Sigmoid colon (tissue), 4 donors: ENCODE results near the gene BMPR1A.

Experiments
- CTCF ChIP-seq, 4 experiments: fragments of 450-650 bp in 3 of 4; fragments of 200-600 bp in 1 of 4; IDR thresholded peaks; one replicate each; pipeline ENCODE4 v1.5.1; 2016 to 2019; ENCODE audit warnings: antibody characterized with exemption in 4 of 4, mild to moderate bottlenecking in 3 of 4, moderate library complexity in 2 of 4
- POLR2A ChIP-seq, 2 donors: fragments of 450-650 bp; IDR thresholded peaks; one replicate each; pipeline ENCODE4 v1.6.1; 2016; ENCODE audit warnings: antibody characterized with exemption in 2 of 2, mild to moderate bottlenecking in 2 of 2, moderate library complexity in 2 of 2
- POLR2AphosphoS5 ChIP-seq, 4 donors: sonication (generic); formaldehyde crosslinking; IDR thresholded peaks; one replicate each; pipeline ENCODE4 v1.6.1; 2017; ENCODE audit warnings: antibody characterized with exemption in 4 of 4

DNA sequence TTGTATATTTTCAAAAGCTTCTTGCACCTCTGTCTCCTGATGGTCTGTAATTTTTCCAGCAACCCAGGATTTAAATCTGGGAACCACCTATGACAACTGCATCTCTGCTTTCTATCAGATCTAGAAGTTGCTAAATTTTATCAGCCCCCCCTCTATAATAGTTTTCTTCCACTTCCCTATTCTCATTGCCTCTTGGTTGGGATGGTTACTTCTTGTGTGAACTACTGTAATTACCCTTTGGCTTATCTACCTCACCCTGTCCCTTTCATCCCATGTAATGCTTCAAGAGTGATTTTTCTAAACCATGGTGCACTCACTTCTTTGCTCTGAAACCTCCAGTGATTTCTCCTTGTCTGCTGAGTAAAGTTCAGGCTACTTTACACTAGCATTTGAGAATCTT is 92.3 kb downstream of the BMPR1A start:
- no peak for TF ChIP-seq CTCF (IDR thresholded peaks at IDR 0.05)
- TF ChIP-seq POLR2A (IDR thresholded peaks at IDR 0.05), result no peak
- TF ChIP-seq POLR2AphosphoS5 (IDR thresholded peaks at IDR 0.05), result no peak
